GM12865 (cell line): ENCODE measurements around the gene SLC24A4.

Source experiments
- DNase-seq: peaks from one replicate; pipeline ENCODE4 v3.0.0; 2010; ENCODE audit warnings: low read depth
- H3K4me3 ChIP-seq: 2 replicates; pipeline ENCODE4 v1.5.1; 2011; ENCODE audit warnings: mild to moderate bottlenecking, low read depth, low read length, control low read depth
- CTCF ChIP-seq: IDR thresholded peaks from 2 replicates; pipeline ENCODE4 v1.5.1; 2011; ENCODE audit warnings: low read length, control low read depth, low read depth, inconsistent platforms; ENCODE audit not compliant: insufficient read depth; ENCODE audit errors: missing control alignments

Gene SLC24A4

GRCh38 chr14:92404938-92405337 lies 82.0 kb downstream of the SLC24A4 start:
- no peak for DNase-seq
- no peak for TF ChIP-seq CTCF

GRCh38 chr14:92407410-92407809 lies 84.4 kb downstream of the SLC24A4 start:
- TF ChIP-seq CTCF: no peak
- DNase-seq: no peak
- no peak overlapping the region for H3K4me3 ChIP-seq

More at GRCh38 chr14:92404938-92405337, 82.0 kb downstream of the SLC24A4 start:
- no peak overlapping the region for H3K4me3 ChIP-seq

GRCh38 chr14:92409043-92409442 lies 86.1 kb downstream of the SLC24A4 start:
- H3K4me3 ChIP-seq: no peak overlapping the region
- no peak for DNase-seq
- no peak for TF ChIP-seq CTCF

- no peak for DNase-seq
- no peak overlapping the region for H3K4me3 ChIP-seq
- no peak for TF ChIP-seq CTCF
Measured at GRCh38 chr14:92411135-92411534, 88.2 kb downstream of the SLC24A4 start.

DNA sequence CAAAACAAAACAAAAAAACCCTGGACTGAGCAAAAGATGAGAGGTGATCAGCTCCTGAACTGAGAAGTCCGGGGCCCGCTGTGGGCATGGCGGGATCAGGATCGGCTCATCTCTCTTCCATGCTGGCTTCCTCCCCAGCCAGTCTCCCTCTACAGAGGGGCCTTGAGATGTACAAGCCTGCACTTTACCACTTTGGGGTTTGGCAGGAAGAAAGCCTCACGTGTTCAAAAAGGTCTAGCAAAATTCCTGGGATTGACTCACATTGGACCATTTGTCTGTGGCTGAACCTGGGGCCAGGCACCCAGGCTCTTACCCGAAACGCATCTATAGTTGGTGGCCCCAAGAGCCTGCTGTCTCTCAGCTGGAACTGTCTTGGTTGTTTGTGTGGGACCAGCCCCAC lies 89.0 kb downstream of the SLC24A4 start:
- H3K4me3 ChIP-seq: no peak overlapping the region
- TF ChIP-seq CTCF: no peak
- DNase-seq: no peak

- DNase-seq: no peak
- no peak for TF ChIP-seq CTCF
- H3K4me3 ChIP-seq: no peak overlapping the region
Measured at GRCh38 chr14:92412912-92413311, 89.9 kb downstream of the SLC24A4 start.

GRCh38 chr14:92413379-92413778 lies 90.4 kb downstream of the SLC24A4 start:
- no peak for TF ChIP-seq CTCF
- H3K4me3 ChIP-seq: no peak overlapping the region
- no peak for DNase-seq
